Superior temporal gyrus (tissue), 1 donor: ENCODE data around the gene COPB1.

ENCODE experiments used
- DNase-seq: peaks from one replicate; pipeline ENCODE4 v3.0.0-alpha.2; 2016; ENCODE audit errors: extremely low spot score

The COPB1 gene

GRCh38 chr11:14425621-14426020 lies 74.0 kb downstream of the COPB1 start:
- DNase-seq = no peak

- no peak for DNase-seq
Measured at GRCh38 chr11:14424096-14424495, 75.5 kb downstream of the COPB1 start.

GRCh38 chr11:14423633-14424032 lies 76.0 kb downstream of the COPB1 start:
- no peak for DNase-seq

- DNase-seq = no peak
Measured at GRCh38 chr11:14422814-14423182, 76.8 kb downstream of the COPB1 start.

DNA sequence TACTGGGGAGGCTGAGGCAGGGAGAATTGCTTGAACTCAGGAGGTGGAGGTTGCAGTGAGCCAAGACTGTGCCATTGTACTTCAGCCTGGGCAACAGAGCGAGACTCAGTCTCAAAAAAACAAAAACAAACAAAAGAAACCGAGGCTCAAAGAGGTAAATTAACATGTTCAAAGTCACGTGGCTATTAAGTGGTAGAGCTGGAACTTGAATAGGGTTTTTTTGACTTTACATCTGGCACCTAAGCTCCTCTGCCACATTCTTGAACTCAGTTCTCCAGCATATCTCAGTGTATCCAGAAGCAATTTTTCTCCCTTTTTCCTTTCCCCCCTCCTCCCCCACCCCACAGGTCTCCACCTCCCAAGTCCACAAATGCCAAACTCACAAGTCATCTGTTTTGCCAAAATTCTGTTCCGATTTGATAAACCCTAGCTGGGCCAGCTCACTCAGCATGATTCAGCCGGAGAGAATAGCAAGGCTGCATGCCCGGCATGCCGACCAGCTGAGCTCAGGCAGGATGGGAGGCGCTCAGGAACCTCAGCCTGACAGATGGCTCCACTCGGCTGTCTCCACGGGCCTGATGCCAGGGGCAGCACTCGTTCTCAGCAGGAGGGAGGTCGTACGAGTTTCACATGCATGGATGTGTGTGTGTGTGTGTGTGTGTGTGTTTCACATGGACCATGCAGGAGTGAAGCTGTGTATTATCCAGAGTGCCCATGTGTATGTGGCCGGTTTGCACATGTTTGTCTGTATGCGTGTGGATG lies 77.4 kb downstream of the COPB1 start:
- DNase-seq = peak; percentile 62

GRCh38 chr11:14420223-14420622 lies 79.4 kb downstream of the COPB1 start:
- no peak for DNase-seq

GRCh38 chr11:14418801-14419417 lies 80.7 kb downstream of the COPB1 start:
- no peak for DNase-seq

- no peak for DNase-seq
Measured at GRCh38 chr11:14417617-14418374, 81.8 kb downstream of the COPB1 start.

DNA sequence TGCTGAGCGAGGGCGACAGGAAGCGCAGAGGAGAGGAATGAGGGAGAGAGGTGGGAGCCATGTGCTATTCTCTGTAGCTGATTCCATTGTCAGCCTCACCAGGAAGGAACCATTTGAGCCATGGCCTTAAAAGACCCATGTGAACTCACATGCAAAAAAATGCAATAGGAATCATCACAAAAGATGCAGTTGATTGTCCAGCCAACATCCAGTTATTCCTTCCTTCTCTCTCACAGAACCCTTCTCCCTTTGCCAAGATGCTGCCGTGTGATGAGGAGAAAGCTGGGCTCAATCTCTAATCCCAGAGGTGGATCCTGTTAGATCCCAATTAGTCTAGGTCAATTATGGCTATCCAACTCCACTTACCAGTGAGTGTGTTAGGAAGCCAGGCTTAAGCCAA lies 82.4 kb downstream of the COPB1 start:
- DNase-seq = no peak

GRCh38 chr11:14414470-14415461 lies 84.8 kb downstream of the COPB1 start:
- no peak for DNase-seq

DNA sequence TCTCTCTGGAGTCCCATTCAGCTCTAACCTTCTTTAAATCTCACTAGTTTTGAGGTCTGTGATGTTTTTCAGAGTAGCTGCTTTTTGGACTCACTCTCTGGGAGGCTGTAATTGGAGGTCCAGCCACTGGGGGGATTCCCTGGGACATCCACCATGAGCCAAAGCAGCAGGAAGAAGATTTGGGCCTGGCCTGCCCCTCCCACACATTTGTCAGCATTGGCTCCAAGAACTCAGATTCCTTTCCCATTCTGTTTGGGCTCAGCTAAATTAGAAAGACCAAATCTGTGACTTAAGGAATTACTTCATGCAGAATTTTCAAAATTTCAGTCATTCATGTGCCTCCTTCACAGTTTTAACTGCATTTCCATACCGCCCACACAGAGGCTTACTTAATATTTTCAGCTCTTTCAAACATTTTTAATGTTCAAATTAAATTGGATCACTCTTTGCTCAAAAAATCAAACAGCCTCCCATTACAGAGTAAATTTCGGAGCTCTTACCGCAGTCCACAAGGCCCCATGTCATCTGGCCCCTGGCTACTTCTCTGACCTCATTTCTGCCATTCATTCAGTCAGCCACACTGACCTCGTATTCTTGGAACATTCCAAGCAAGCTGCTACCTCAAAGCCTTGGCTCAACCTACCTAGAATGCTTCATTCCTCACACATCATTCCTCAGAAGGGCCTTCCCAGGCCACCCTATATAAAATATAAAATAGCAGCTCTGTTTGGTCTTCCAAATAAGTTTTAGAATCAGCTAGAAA lies 86.1 kb downstream of the COPB1 start:
- DNase-seq = no peak

DNA sequence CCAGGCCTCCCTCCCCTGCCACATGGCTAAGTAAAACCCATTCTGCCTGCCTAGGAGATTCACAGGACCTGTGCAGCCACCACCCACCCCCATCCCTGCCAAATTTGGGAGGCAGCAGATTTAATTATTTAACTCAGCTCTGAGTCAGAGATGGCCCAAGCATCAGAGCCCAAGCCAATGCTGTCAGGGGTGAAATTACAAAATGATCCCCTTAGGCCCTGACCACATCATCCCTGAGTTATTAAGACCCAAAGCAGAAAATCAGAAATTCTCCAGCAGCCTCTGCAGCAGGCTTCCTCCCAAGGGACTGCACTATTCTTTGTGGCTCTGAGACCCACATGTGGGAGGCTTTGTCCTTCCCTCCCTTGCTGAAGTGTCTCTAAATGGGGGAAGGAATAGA lies 87.8 kb downstream of the COPB1 start:
- DNase-seq = no peak

DNA sequence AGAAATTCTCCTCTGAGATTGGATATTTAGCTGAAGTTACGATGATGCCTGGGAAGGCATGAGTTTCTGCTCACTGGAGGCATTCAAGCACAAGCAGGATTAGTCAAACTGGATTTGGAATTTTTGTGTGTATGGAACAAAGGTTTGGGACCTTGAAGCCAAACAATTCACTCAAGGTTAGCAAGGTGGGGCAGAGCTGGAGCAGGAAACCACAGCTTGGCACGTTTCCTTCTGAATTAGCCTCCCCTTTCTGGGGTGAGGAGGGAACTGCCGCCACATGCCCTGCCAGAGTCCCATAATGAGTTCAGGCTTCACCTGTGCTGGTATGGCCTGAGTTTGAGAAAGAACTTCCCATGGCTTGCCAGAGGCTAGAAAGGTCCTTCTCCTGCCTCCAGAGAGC lies 89.7 kb downstream of the COPB1 start:
- no peak for DNase-seq

DNA sequence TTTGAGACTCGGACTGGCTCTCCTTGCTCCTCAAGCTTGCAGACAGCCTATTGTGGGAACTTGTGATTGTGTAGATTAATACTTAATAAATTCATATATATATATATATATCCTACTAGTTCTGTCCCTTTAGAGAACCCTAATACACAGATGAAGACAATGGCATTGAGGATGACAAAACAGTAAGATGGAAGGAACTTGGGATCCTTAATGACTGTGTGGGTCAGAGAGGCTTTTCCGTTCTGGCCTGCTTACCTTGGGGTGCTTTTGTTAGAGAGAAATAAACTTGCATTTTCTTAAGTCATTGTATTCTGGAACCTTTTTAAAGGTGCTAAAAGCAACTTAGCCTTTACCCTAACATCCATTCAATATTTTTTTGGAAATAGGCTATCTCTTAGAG lies 91.0 kb downstream of the COPB1 start:
- no peak for DNase-seq
